Endothelial cell of umbilical vein (primary cell): ENCODE measurements around the gene PLEKHG2. TPM values are rescaled to one million over a fixed set of nuclear protein-coding genes. Genes with fewer than 3 reads are reported as not detected.

Source experiments
- BruUV-seq: library from RNA; stranded (reverse); fragments of 400-500 nt; replicated peaks from 2 replicates; lab custom pipeline; 2021; lab: Mats Ljungman, UMichigan
- CTCF ChIA-PET: fragments of 300-600, 350-600 bp; sonication (Branson Sonifier 250); formaldehyde crosslinking; loops from one replicate; lab custom pipeline; 2021; ENCODE audit warnings: antibody characterized with exemption, inconsistent platforms; lab: Charles Lee
- POLR2A ChIA-PET: fragments of 300-600, 350-600 bp; sonication (Branson Sonifier 250); formaldehyde crosslinking; loops from one replicate; lab custom pipeline; 2021; ENCODE audit warnings: antibody characterized with exemption, inconsistent platforms; lab: Charles Lee
- DNase-seq: peaks from one replicate; pipeline ENCODE4 v3.0.0-alpha.2; 2011; ENCODE audit warnings: low read depth, low spot score
- FAIRE-seq: peaks from 2 replicates; lab custom pipeline; 2011; peaks lifted over from hg19 to GRCh38; lab: Jason Lieb, UNC
- H2AFZ ChIP-seq: 2 replicates; pipeline ENCODE4 v1.6.0; 2012; ENCODE audit warnings: low read depth, low read length, control low read depth, inconsistent platforms
- H3K27ac ChIP-seq: 2 replicates; pipeline ENCODE4 v1.5.1; 2011; ENCODE audit warnings: low read depth, mild to moderate bottlenecking, control low read depth, low read length, moderate library complexity; ENCODE audit not compliant: insufficient read depth
- H3K27me3 ChIP-seq, 2 experiments: 2 replicates each; pipeline versions ENCODE4 v1.6.0 to v1.6.1; 2011; ENCODE audit warnings: low read length in 2 of 2, mixed read lengths in 1 of 2; ENCODE audit not compliant: control insufficient read depth in 2 of 2, insufficient read depth in 2 of 2
- H3K36me3 ChIP-seq, 2 experiments: 2 replicates in 1 of 2; 3 replicates in 1 of 2; pipeline ENCODE4 v1.5.1; 2011; ENCODE audit warnings: low read length in 2 of 2, mild to moderate bottlenecking in 1 of 2, moderate library complexity in 1 of 2; ENCODE audit not compliant: control insufficient read depth in 2 of 2, insufficient read depth in 2 of 2; ENCODE audit errors: extremely low read depth in 1 of 2
- H3K4me1 ChIP-seq: 3 replicates; pipeline ENCODE4 v1.5.1; 2011; ENCODE audit warnings: mild to moderate bottlenecking, low read length; ENCODE audit not compliant: control insufficient read depth, insufficient read depth; ENCODE audit errors: extremely low read depth
- H3K4me2 ChIP-seq: 2 replicates; pipeline ENCODE4 v1.6.1; 2011; ENCODE audit warnings: low read length, control low read depth, mixed read lengths; ENCODE audit not compliant: insufficient read depth
- H3K4me3 ChIP-seq, 3 experiments: fragments of 200-600 bp in 1 of 3; sonication (generic), shearing (Covaris generic) in 1 of 3; replicated peaks in 1 of 3; 2 replicates each; pipeline ENCODE4 v1.5.1; 2011 to 2016; ENCODE audit warnings: control low read depth in 3 of 3, low read length in 3 of 3, mild to moderate bottlenecking in 2 of 3, inconsistent platforms in 1 of 3, low read depth in 1 of 3, moderate library complexity in 1 of 3; ENCODE audit not compliant: insufficient read depth in 1 of 3
- H3K79me2 ChIP-seq: 2 replicates; pipeline ENCODE4 v1.6.0; 2012; ENCODE audit warnings: low read length, inconsistent platforms; ENCODE audit not compliant: control insufficient read depth, insufficient read depth
- H3K9ac ChIP-seq: replicated peaks from 2 replicates; pipeline ENCODE3; 2011; ENCODE audit warnings: low read length, control low read depth; ENCODE audit not compliant: insufficient read depth; ENCODE audit errors: extremely low read depth
- H3K9me1 ChIP-seq: replicated peaks from 3 replicates; pipeline ENCODE4 v1.6.0; 2011; ENCODE audit warnings: mild to moderate bottlenecking, low read length; ENCODE audit not compliant: control insufficient read depth, insufficient read depth; ENCODE audit errors: extremely low read depth
- H3K9me3 ChIP-seq: replicated peaks from 2 replicates; pipeline ENCODE4 v1.5.1; 2012; ENCODE audit warnings: low read length, inconsistent platforms; ENCODE audit not compliant: control insufficient read depth, insufficient read depth
- H4K20me1 ChIP-seq: replicated peaks from 2 replicates; pipeline ENCODE3; 2011; ENCODE audit warnings: mild to moderate bottlenecking, low read length; ENCODE audit not compliant: control insufficient read depth, insufficient read depth; ENCODE audit errors: extremely low read depth
- EZH2 ChIP-seq: IDR thresholded peaks from 2 replicates; pipeline ENCODE4 v1.6.1; 2012; ENCODE audit warnings: borderline replicate concordance, low read depth, mild to moderate bottlenecking, moderate library complexity, low read length, inconsistent platforms; ENCODE audit not compliant: severe bottlenecking
- FOS ChIP-seq: IDR thresholded peaks from 2 replicates; pipeline ENCODE4 v1.6.1; 2011; ENCODE audit warnings: mild to moderate bottlenecking, low read length, moderate library complexity, borderline replicate concordance; ENCODE audit not compliant: insufficient read depth
- GATA2 ChIP-seq: IDR thresholded peaks from 2 replicates; pipeline ENCODE4 v1.7.0; 2011; ENCODE audit warnings: low read depth, mild to moderate bottlenecking, moderate library complexity, mixed read lengths, low read length; ENCODE audit not compliant: insufficient read length, insufficient read depth
- JUN ChIP-seq: IDR thresholded peaks from 2 replicates; pipeline ENCODE4 v1.6.1; 2011; ENCODE audit warnings: borderline replicate concordance, low read depth; ENCODE audit not compliant: insufficient read length, insufficient read depth
- POLR2A ChIP-seq: IDR thresholded peaks from 2 replicates; pipeline ENCODE4 v1.6.1; 2012; ENCODE audit warnings: low read depth, mild to moderate bottlenecking, control low read depth, low read length
- POLR2AphosphoS5 ChIP-seq: IDR thresholded peaks from 2 replicates; pipeline ENCODE4 v1.6.1; 2012; ENCODE audit warnings: low read depth, mild to moderate bottlenecking, control low read depth, low read length, moderate library complexity; ENCODE audit not compliant: insufficient read depth
- dilution Hi-C: fragments of 300-500 bp; cut with MboI; formaldehyde crosslinking; loops from one replicate; pipeline ENCODE4 v1.15.0; 2019; ENCODE audit warnings: low sequenced_read_pairs; ENCODE audit not compliant: extremely low pct_ligation_motif_present
- intact Hi-C: fragments of 100-400 bp; cut with micrococcal nuclease; formaldehyde crosslinking; loops from one replicate; pipeline ENCODE4 v1.10.0; 2022
- polyA plus RNA-seq, 4 experiments: library from polyadenylated mRNA; depleted of rRNA in 3 of 4; stranded (reverse) in 3 of 4; unstranded in 1 of 4; fragments of >200 nt; gene quantifications; 2 replicates each; pipeline versions ENCODE4 v1.2.1 to v1.2.3, GENCODE V29; 2011 to 2012; ENCODE audit warnings: missing spikeins in 1 of 4
- total RNA-seq: library from RNA; stranded (reverse); gene quantifications from 2 replicates; pipeline ENCODE4 v1.2.3, GENCODE V29; 2021
- TF ChIP-seq, protein P1 (sequence below), 2 donors: IDR thresholded peaks; 1 replicate in 1 of 2; 2 replicates in 1 of 2; pipeline ENCODE4 v1.5.1; 2011; ENCODE audit warnings: low read length in 2 of 2, mild to moderate bottlenecking in 2 of 2, moderate library complexity in 2 of 2, control low read depth in 1 of 2, inconsistent platforms in 1 of 2, low read depth in 1 of 2; ENCODE audit not compliant: insufficient read depth in 1 of 2; ENCODE audit errors: extremely low read depth in 1 of 2

PLEKHG2 gene
- total and polyA plus RNA-seq, 2 donors (not counting 3 experiments of a cell fraction or from before 2014, with no cell fraction given): 44.7 to 74.1 TPM

DNA sequence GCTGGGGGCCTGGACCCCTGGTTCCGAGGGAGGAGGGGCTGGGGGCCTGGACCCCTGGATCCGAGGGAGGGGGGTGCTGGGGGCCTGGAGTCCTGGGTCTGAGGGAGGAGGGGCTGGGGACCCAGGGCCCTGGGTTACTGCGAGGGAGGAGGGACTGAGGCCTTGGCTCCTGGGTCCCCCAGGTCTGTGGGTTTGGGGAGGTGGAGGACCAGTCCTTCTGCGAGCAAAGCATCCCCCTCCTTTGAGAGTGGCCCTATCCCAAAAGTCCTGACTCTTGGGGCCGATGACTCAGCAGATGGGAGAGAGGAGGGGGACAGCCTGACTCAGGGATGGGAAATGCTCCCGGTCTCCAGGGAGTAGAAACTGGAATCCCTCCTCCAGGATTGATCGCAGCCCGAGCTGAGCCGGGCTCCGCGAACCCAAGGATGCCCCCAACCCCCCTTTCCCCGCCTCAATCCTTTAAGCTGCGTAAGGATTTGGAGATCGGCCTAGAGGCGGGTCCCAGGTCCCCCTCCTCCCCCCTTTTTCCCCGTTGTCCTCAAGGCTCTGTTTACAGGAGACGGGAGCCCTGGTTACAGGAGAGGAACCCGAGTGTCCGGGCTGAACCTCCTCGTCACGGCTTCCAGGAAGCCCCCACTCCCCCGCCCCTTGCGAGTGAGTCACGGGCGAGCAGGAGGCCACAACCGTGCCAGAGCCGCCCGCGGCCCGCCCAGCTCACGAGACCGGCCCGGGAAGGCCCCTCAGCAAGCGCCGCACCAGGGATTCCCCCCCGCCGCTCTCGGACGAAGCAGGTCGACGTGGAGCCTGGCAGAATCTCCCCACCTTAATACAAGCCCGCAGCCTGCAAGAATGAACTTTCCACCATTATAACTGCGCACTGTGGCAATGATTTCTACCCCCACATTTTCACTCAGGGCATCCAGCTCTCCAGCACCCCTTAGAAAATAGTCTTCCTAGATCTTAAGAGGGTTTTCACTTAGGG is 8.8 kb upstream of the PLEKHG2 start:
- H3K27me3 ChIP-seq: no peaks in the 10 kb centered on the region
- H3K4me2 ChIP-seq: peak overlapping the region; percentile 57
- H2AFZ ChIP-seq: no peak overlapping the region
- TSS peak; percentile 82 for BruUV-seq
- DNase-seq (peak; percentile 100), FAIRE-seq (peak; percentile 94)
- H3K4me3 ChIP-seq: peak overlapping the region in 1 of 3 experiments; percentile 34
- dilution Hi-C loops: no loop called here
- H3K79me2 ChIP-seq: peaks cover 19% of the 10 kb centered on the region
- peak overlapping the region; percentile 89 for H3K27ac ChIP-seq
- intact Hi-C loops: no loop called here
- H3K9ac ChIP-seq: peak overlapping the region; percentile 92
- no peaks in the 10 kb centered on the region for H4K20me1 ChIP-seq
- TF ChIP-seq EZH2: no peak
- peak; percentile 15 for TF ChIP-seq POLR2A
- no peak for TF ChIP-seq GATA2
- TF ChIP-seq, protein P1, sequence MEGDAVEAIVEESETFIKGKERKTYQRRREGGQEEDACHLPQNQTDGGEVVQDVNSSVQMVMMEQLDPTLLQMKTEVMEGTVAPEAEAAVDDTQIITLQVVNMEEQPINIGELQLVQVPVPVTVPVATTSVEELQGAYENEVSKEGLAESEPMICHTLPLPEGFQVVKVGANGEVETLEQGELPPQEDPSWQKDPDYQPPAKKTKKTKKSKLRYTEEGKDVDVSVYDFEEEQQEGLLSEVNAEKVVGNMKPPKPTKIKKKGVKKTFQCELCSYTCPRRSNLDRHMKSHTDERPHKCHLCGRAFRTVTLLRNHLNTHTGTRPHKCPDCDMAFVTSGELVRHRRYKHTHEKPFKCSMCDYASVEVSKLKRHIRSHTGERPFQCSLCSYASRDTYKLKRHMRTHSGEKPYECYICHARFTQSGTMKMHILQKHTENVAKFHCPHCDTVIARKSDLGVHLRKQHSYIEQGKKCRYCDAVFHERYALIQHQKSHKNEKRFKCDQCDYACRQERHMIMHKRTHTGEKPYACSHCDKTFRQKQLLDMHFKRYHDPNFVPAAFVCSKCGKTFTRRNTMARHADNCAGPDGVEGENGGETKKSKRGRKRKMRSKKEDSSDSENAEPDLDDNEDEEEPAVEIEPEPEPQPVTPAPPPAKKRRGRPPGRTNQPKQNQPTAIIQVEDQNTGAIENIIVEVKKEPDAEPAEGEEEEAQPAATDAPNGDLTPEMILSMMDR (IDR thresholded peaks at IDR 0.05; ENCODE audit: extremely low read depth in 1 of 2, insufficient read depth in 1 of 2, low read depth in 1 of 2, low read length in 2 of 2): no peak
- peak; percentile 91 for TF ChIP-seq FOS
- TF ChIP-seq JUN: peak; percentile 59
- peak; percentile 92 for TF ChIP-seq POLR2AphosphoS5
- ChIA-PET CTCF (interaction anchor here (1.0 to 1.8 kb wide), 4 partner anchors 8 to 282 kb away, joined by 3 to 7 read pairs (median 4); partner anchors contain the start of genes MED29 and PAF1), POLR2A (interaction anchor here (0.8 to 1.5 kb wide), 2 partner anchors 13 to 32 kb away, joined by 3 to 9 read pairs; partner anchors contain the start of genes MED29, PAF1 and RPS16)
- H3K4me1 ChIP-seq: peaks cover 31% of the 10 kb centered on the region
- no peaks in the 10 kb centered on the region for H3K9me3 ChIP-seq
- H3K9me1 ChIP-seq: no peaks in the 10 kb centered on the region
- peaks cover 0 to 2% of the 10 kb centered on the region in 2 experiments for H3K36me3 ChIP-seq
